Colonic mucosa (tissue), 4 donors: Measurements from ENCODE around the gene SKP1. TPM values are rescaled to one million over a fixed set of nuclear protein-coding genes. Genes with fewer than 3 reads are reported as not detected.
"Not testable (repeated sequence)": the region's sequence is repeated elsewhere in the genome, so short reads cannot be mapped to it uniquely, and the experiment has no call there.

Experiments used
- DNase-seq: peaks from one replicate; pipeline ENCODE4 v3.0.0-alpha.2; 2020
- H3K27ac ChIP-seq: fragments of 200-600 bp; one replicate; pipeline ENCODE4 v1.8.0; 2021
- H3K27me3 ChIP-seq: fragments of 200-600 bp; one replicate; pipeline ENCODE4 v1.8.0; 2021
- H3K36me3 ChIP-seq: fragments of 200-600 bp; one replicate; pipeline ENCODE4 v1.8.0; 2021
- H3K4me1 ChIP-seq: fragments of 200-600 bp; one replicate; pipeline ENCODE4 v1.8.0; 2021; ENCODE audit warnings: mild to moderate bottlenecking
- H3K4me3 ChIP-seq: fragments of 200-600 bp; one replicate; pipeline ENCODE4 v1.8.0; 2021
- H3K9ac ChIP-seq, 2 donors: one replicate each; pipeline ENCODE4 v1.7.0; 2013; ENCODE audit warnings: control low read depth in 2 of 2, low read depth in 2 of 2, low read length in 2 of 2
- H3K9me3 ChIP-seq: fragments of 200-600 bp; one replicate; pipeline ENCODE4 v1.8.0; 2021
- intact Hi-C: fragments of 100-400 bp; cut with DNase I; formaldehyde crosslinking; loops from one replicate; pipeline ENCODE4 v1.14.1; 2022
- total RNA-seq, 2 donors: library from RNA; stranded (reverse); fragmentation: NEBNext Ultra II Directional in 1 of 2; extraction: Animal tissue kit (Norgen Biotek cat#: 25700) in 1 of 2; gene quantifications; one replicate each; pipeline ENCODE4 v1.2.1, GENCODE V29; 2021
- TF ChIP-seq, protein P1 (sequence below): fragments of 200-600 bp; IDR thresholded peaks from one replicate; pipeline ENCODE4 v1.8.0; 2022; ENCODE audit warnings: antibody characterized with exemption, mild to moderate bottlenecking
- donor health status: healthy.
- donor health status: DM: no; HTN: no; CAD: no.
- donor health status: DM: no; HTN: no; CAD: no.

SKP1 gene
- total RNA-seq, 2 donors from 2014 or later = 235 to 272 TPM

DNA sequence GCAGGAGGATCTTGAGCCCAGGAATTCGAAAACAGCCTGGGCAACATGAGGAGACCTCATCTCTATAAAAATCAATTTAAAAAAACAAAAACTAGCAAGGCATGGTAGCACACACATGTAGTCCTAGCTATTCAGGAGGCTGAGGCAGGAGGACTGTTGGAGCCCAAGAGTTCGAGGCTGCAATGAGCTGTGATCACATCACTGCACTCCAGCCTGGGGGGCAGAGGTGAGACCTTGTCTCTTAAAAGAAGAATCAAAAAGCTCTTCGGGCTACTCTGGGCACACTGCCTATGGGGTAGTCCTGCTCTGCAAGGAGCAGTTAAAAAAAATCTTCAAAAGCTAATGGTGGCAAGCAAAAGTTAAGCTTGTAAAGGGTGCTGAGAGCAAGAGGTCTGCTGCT lies 23.5 kb downstream of the SKP1 start:
- peaks cover 8% of the 10 kb centered on the region for H3K36me3 ChIP-seq
- no peak overlapping the region for H3K27ac ChIP-seq

GRCh38 chr5:134152173-134152832 lies 24.4 kb downstream of the SKP1 start:
- H3K27ac ChIP-seq, H3K9me3 ChIP-seq, H3K9ac ChIP-seq, H3K36me3 ChIP-seq, intact Hi-C loops, H3K4me3 ChIP-seq, H3K4me1 ChIP-seq, DNase-seq, H3K27me3 ChIP-seq: not testable (repeated sequence)

More for the DNA sequence above, 23.5 kb downstream of the SKP1 start:
- H3K4me1 ChIP-seq = no peaks in the 10 kb centered on the region
- TF ChIP-seq, protein P1, sequence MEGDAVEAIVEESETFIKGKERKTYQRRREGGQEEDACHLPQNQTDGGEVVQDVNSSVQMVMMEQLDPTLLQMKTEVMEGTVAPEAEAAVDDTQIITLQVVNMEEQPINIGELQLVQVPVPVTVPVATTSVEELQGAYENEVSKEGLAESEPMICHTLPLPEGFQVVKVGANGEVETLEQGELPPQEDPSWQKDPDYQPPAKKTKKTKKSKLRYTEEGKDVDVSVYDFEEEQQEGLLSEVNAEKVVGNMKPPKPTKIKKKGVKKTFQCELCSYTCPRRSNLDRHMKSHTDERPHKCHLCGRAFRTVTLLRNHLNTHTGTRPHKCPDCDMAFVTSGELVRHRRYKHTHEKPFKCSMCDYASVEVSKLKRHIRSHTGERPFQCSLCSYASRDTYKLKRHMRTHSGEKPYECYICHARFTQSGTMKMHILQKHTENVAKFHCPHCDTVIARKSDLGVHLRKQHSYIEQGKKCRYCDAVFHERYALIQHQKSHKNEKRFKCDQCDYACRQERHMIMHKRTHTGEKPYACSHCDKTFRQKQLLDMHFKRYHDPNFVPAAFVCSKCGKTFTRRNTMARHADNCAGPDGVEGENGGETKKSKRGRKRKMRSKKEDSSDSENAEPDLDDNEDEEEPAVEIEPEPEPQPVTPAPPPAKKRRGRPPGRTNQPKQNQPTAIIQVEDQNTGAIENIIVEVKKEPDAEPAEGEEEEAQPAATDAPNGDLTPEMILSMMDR = no peak
- DNase-seq = no peak
- intact Hi-C loops = no loop called here
- H3K4me3 ChIP-seq = no peak overlapping the region
- H3K9ac ChIP-seq = no peak overlapping the region
- H3K27me3 ChIP-seq = no peaks in the 10 kb centered on the region
- no peaks in the 10 kb centered on the region for H3K9me3 ChIP-seq

GRCh38 chr5:134151723-134152122 lies 25.0 kb downstream of the SKP1 start:
- no peaks in the 10 kb centered on the region for H3K4me1 ChIP-seq

GRCh38 chr5:134149571-134150303 lies 27.0 kb downstream of the SKP1 start:
- H3K36me3 ChIP-seq = peaks cover 3% of the 10 kb centered on the region
- DNase-seq = no peak

More at GRCh38 chr5:134151723-134152122, 25.0 kb downstream of the SKP1 start:
- Histone ChIP-seq H3K36me3 (peaks cover 3% of the 10 kb centered on the region), H3K9me3 (no peaks in the 10 kb centered on the region), H3K4me3 (no peak overlapping the region), H3K9ac (no peak overlapping the region), H3K27me3 (no peaks in the 10 kb centered on the region), H3K27ac (no peak overlapping the region)
- DNase-seq = no peak
- TF ChIP-seq, protein P1 = no peak
- intact Hi-C loops = no loop called here

GRCh38 chr5:134148986-134149539 lies 27.7 kb downstream of the SKP1 start:
- Histone ChIP-seq H3K4me3 (no peak overlapping the region), H3K9me3 (no peaks in the 10 kb centered on the region), H3K36me3 (peaks cover 3% of the 10 kb centered on the region), H3K27ac (no peak overlapping the region), H3K9ac (no peak overlapping the region), H3K4me1 (no peaks in the 10 kb centered on the region), H3K27me3 (no peaks in the 10 kb centered on the region)
- intact Hi-C loops = no loop called here
- no peak for DNase-seq
- TF ChIP-seq, protein P1 = no peak

More at GRCh38 chr5:134149571-134150303, 27.0 kb downstream of the SKP1 start:
- TF ChIP-seq, protein P1 = no peak
- H3K4me3 ChIP-seq = no peak overlapping the region
- H3K9me3 ChIP-seq = no peaks in the 10 kb centered on the region
- H3K4me1 ChIP-seq = no peaks in the 10 kb centered on the region
- intact Hi-C loops = no loop called here
- H3K27me3 ChIP-seq = no peaks in the 10 kb centered on the region
- no peak overlapping the region for H3K27ac ChIP-seq
- no peak overlapping the region for H3K9ac ChIP-seq

DNA sequence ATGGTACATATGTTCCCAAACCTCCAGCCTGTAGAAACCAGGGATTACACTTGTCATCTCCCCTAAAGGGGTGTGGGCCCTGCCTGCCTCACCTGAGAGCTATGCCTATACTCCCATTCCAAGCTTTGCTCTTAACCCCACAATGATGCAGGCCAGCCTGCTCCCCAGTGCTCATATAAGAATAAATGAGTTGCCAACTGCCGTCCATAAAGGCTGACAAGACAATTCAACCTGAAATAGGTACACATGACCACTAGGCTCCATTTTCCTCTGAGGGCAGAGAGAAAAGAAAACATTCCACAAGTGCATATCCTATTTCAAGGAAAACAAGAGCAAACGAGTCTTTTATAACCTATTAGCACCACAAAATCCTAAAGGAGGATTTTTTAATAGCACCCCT lies 28.4 kb downstream of the SKP1 start:
- Histone ChIP-seq H3K27ac (no peak overlapping the region), H3K4me3 (no peak overlapping the region), H3K36me3 (peaks cover 3% of the 10 kb centered on the region), H3K9me3 (no peaks in the 10 kb centered on the region), H3K4me1 (no peaks in the 10 kb centered on the region), H3K9ac (no peak overlapping the region), H3K27me3 (no peaks in the 10 kb centered on the region)
- intact Hi-C loops = no loop called here
- no peak for DNase-seq
- TF ChIP-seq, protein P1 = no peak
